CD14-positive monocyte (primary cell): ENCODE measurements around the gene NHS. TPM values are rescaled to one million over a fixed set of nuclear protein-coding genes. Genes with fewer than 3 reads are reported as not detected.
A peak's percentile ranks its signal among the peaks of the same experiment; 100 is the strongest.

ENCODE experiments used
- DNase-seq, 3 donors: peaks; one replicate each; pipeline ENCODE4 v3.0.0-alpha.2; 2011 to 2022
- H2AFZ ChIP-seq: 2 replicates; pipeline ENCODE4 v1.6.0; 2012; ENCODE audit warnings: mild to moderate bottlenecking, low read depth, low read length, inconsistent platforms; ENCODE audit not compliant: insufficient read depth, poor library complexity, severe bottlenecking
- H3K27ac ChIP-seq, 2 donors: 1 replicate in 1 of 2; 2 replicates in 1 of 2; pipeline ENCODE4 v1.5.1; 2012 to 2013; ENCODE audit warnings: low read length in 2 of 2, control low read depth in 1 of 2, inconsistent platforms in 1 of 2, low read depth in 1 of 2, mild to moderate bottlenecking in 1 of 2
- H3K27me3 ChIP-seq, 2 donors: one replicate each; pipeline versions ENCODE4 v1.6.0 to v1.6.1; 2011 to 2013; ENCODE audit warnings: low read length in 2 of 2; ENCODE audit not compliant: control insufficient read depth in 2 of 2, insufficient read depth in 2 of 2
- H3K36me3 ChIP-seq, 2 donors: replicated peaks in 1 of 2; 1 replicate in 1 of 2; 2 replicates in 1 of 2; pipeline versions ENCODE4 v1.5.1 to v1.6.1; 2012 to 2013; ENCODE audit warnings: low read length in 2 of 2, control low read depth in 1 of 2, inconsistent platforms in 1 of 2, mild to moderate bottlenecking in 1 of 2; ENCODE audit not compliant: insufficient read depth in 2 of 2, control insufficient read depth in 1 of 2
- H3K4me1 ChIP-seq, 2 donors: 1 replicate in 1 of 2; 2 replicates in 1 of 2; pipeline versions ENCODE4 v1.5.1 to v1.6.1; 2012 to 2013; ENCODE audit warnings: low read length in 2 of 2, control low read depth in 1 of 2, inconsistent platforms in 1 of 2, mild to moderate bottlenecking in 1 of 2, moderate library complexity in 1 of 2; ENCODE audit not compliant: insufficient read depth in 2 of 2, control insufficient read depth in 1 of 2
- H3K4me2 ChIP-seq: replicated peaks from 2 replicates; pipeline ENCODE3; 2012; ENCODE audit warnings: low read length, moderate library complexity, mild to moderate bottlenecking; ENCODE audit not compliant: poor library complexity, severe bottlenecking; ENCODE audit errors: extremely low read depth
- H3K4me3 ChIP-seq, 3 experiments: fragments of 200-600 bp in 1 of 3; sonication (generic) in 1 of 3; replicated peaks in 1 of 3; 1 replicate in 2 of 3; 2 replicates in 1 of 3; pipeline ENCODE4 v1.5.1; 2011 to 2013; ENCODE audit warnings: low read length in 3 of 3, mild to moderate bottlenecking in 3 of 3, control low read depth in 2 of 3, low read depth in 2 of 3, inconsistent platforms in 1 of 3, moderate library complexity in 1 of 3
- H3K79me2 ChIP-seq: 2 replicates; pipeline ENCODE4 v1.6.0; 2012; ENCODE audit warnings: mild to moderate bottlenecking, control low read depth, inconsistent platforms, low read length, moderate library complexity; ENCODE audit not compliant: insufficient read depth
- H3K9ac ChIP-seq: 2 replicates; pipeline ENCODE4 v1.6.0; 2017; ENCODE audit warnings: low read length, mild to moderate bottlenecking; ENCODE audit not compliant: insufficient read depth, poor library complexity, severe bottlenecking
- H3K9me3 ChIP-seq, 2 donors: replicated peaks in 1 of 2; 1 replicate in 1 of 2; 2 replicates in 1 of 2; pipeline versions ENCODE4 v1.5.1 to v1.6.1; 2012 to 2013; ENCODE audit warnings: low read length in 2 of 2, control low read depth in 1 of 2; ENCODE audit not compliant: control insufficient read depth in 1 of 2, insufficient read depth in 1 of 2
- H4K20me1 ChIP-seq: 2 replicates; pipeline ENCODE4 v1.6.0; 2012; ENCODE audit warnings: mild to moderate bottlenecking, low read length, control low read depth, moderate library complexity; ENCODE audit not compliant: insufficient read depth
- H3K27ac Mint-ChIP-seq, 7 donors: one replicate each; pipeline ENCODE4 v1.8.0; 2020; ENCODE audit warnings: mild to moderate bottlenecking in 7 of 7, mixed read lengths in 7 of 7, moderate library complexity in 6 of 7, inconsistent platforms in 2 of 7
- H3K27me3 Mint-ChIP-seq, 3 donors: one replicate each; pipeline ENCODE4 v1.8.0; 2021 to 2022; ENCODE audit warnings: low read depth in 3 of 3, mild to moderate bottlenecking in 3 of 3, mixed read lengths in 3 of 3, moderate library complexity in 3 of 3, inconsistent platforms in 1 of 3
- H3K36me3 Mint-ChIP-seq, 2 donors: one replicate each; pipeline ENCODE4 v1.8.0; 2020; ENCODE audit warnings: mixed read lengths in 2 of 2, inconsistent platforms in 1 of 2, mild to moderate bottlenecking in 1 of 2
- H3K4me1 Mint-ChIP-seq: one replicate; pipeline ENCODE4 v1.8.0; 2020; ENCODE audit warnings: mild to moderate bottlenecking, mixed read lengths
- H3K4me3 Mint-ChIP-seq, 2 donors: one replicate each; pipeline ENCODE4 v1.8.0; 2020; ENCODE audit warnings: mild to moderate bottlenecking in 2 of 2, mixed read lengths in 2 of 2, moderate library complexity in 1 of 2
- H3K9me3 Mint-ChIP-seq, 7 donors: one replicate each; pipeline ENCODE4 v1.8.0; 2020 to 2022; ENCODE audit warnings: mixed read lengths in 7 of 7, mild to moderate bottlenecking in 6 of 7, moderate library complexity in 6 of 7, inconsistent platforms in 2 of 7
- CTCF ChIP-seq: fragments of 200-600 bp; IDR thresholded peaks from one replicate; pipeline ENCODE4 v1.8.0; 2022; ENCODE audit warnings: antibody characterized with exemption, mild to moderate bottlenecking
- WGBS: methylation state at CpG from one replicate; pipeline ENCODE4 v1.1.5; 2013; ENCODE audit warnings: missing lambda C conversion rate; ENCODE audit not compliant: insufficient coverage; 5-methylcytosine and 5-hydroxymethylcytosine counted together
- intact Hi-C, 2 donors: fragments of 100-400 bp; cut with micrococcal nuclease; formaldehyde crosslinking; loops; one replicate each; pipeline versions ENCODE4 v1.15.0 to v1.15.1; 2023
- polyA plus RNA-seq, 3 donors: library from polyadenylated mRNA; depleted of rRNA in 1 of 3; unstranded in 2 of 3; stranded (reverse) in 1 of 3; fragments of 300-500 nt in 2 of 3; fragments of >200 nt in 1 of 3; fragmentation: Illumina TruSeq in 2 of 3; gene quantifications; 1 replicate in 2 of 3; 2 replicates in 1 of 3; pipeline ENCODE4 v1.2.3, GENCODE V29; 2012 to 2021

Gene NHS
- polyA plus RNA-seq, 3 donors = 0.86 to 1.8 (median 1.3) TPM

- H3K4me1 ChIP-seq = no peaks in the 10 kb centered on the region
- no peak overlapping the region for H3K4me2 ChIP-seq
- H3K27me3 ChIP-seq = peaks cover 9 to 15% of the 10 kb centered on the region in 2 donors
- H3K4me3 ChIP-seq = no peak overlapping the region
- no peaks in the 10 kb centered on the region for H3K9me3 ChIP-seq
- no peaks in the 10 kb centered on the region for H4K20me1 ChIP-seq
- Mint-ChIP-seq H3K9me3 (peaks cover 0 to 1% (median 0%) of the 10 kb centered on the region in 7 donors), H3K4me1 (no peaks in the 10 kb centered on the region), H3K27ac (peak overlapping the region in 1 of 7 donors; percentile 14), H3K27me3 (peaks cover 6 to 14% (median 13%) of the 10 kb centered on the region in 3 donors), H3K4me3 (peak overlapping the region in 1 of 2 donors; percentile 11), H3K36me3 (no peaks in the 10 kb centered on the region)
- H2AFZ ChIP-seq = no peak overlapping the region
- no peak overlapping the region for H3K9ac ChIP-seq
- no peak for TF ChIP-seq CTCF
- H3K36me3 ChIP-seq = no peaks in the 10 kb centered on the region
- 81% methylated on average over 3 of the region's 6 CpGs for WGBS
- intact Hi-C loops = no loop called here
- H3K79me2 ChIP-seq = no peaks in the 10 kb centered on the region
- DNase-seq = no peak
- H3K27ac ChIP-seq = no peak overlapping the region
These were observed 39.8 kb downstream of the NHS start for GRCh38 chrX:17414839-17415238.

GRCh38 chrX:17415242-17415810, 40.3 kb downstream of the NHS start:
- H3K4me1 ChIP-seq = no peaks in the 10 kb centered on the region
- peaks cover 0 to 1% (median 0%) of the 10 kb centered on the region in 7 donors for H3K9me3 Mint-ChIP-seq
- H3K27ac ChIP-seq = no peak overlapping the region
- H3K27me3 ChIP-seq = peaks cover 9 to 13% of the 10 kb centered on the region in 2 donors
- H3K36me3 ChIP-seq = no peaks in the 10 kb centered on the region
- H3K4me2 ChIP-seq = no peak overlapping the region
- no peaks in the 10 kb centered on the region for H3K9me3 ChIP-seq
- no peak for TF ChIP-seq CTCF
- DNase-seq = no peak
- intact Hi-C loops = no loop called here
- H3K9ac ChIP-seq = no peak overlapping the region
- H4K20me1 ChIP-seq = no peaks in the 10 kb centered on the region
- peaks cover 8 to 14% (median 14%) of the 10 kb centered on the region in 3 donors for H3K27me3 Mint-ChIP-seq
- H3K4me1 Mint-ChIP-seq = no peaks in the 10 kb centered on the region
- no peak overlapping the region for H2AFZ ChIP-seq
- no peak overlapping the region for H3K4me3 Mint-ChIP-seq
- no peak overlapping the region for H3K4me3 ChIP-seq
- WGBS = no CpG with 5 or more reads among the region's 3 CpGs
- no peaks in the 10 kb centered on the region for H3K79me2 ChIP-seq
- no peak overlapping the region for H3K27ac Mint-ChIP-seq
- H3K36me3 Mint-ChIP-seq = no peaks in the 10 kb centered on the region
